Measurements from ENCODE around the gene CDH10. TPM values are rescaled to one million over a fixed set of nuclear protein-coding genes. Genes with fewer than 3 reads are reported as not detected.

CDH10 gene
- total RNA-seq, 1 donor from 2014 or later, result 11.0 TPM

DNA sequence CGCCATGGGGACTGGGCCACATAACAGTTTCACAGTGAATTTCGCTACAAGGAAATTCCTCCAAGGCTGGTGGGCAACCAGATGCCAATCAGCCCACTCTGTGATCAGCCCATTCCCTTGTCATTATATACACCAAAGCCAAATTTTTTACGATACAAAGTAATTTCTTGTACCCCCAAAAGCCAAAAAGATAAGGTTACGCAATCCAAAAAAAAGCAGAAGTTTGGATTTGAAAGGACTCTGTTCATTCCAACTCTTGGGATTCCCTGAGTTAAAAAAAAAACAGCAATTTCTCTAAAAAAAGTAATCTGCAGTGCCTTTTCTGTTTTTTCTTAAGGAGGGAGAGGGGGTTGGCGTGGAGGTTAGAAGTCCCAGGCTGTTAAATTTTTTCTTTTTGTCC is 166.8 kb downstream of the CDH10 start:
- no peak for DNase-seq (ENCODE audit: low spot score, unreplicated experiment)
- Mint-ChIP-seq H3K36me3 (ENCODE audit: insufficient read depth) (no peaks in the 10 kb centered on the region), H3K4me3 (ENCODE audit: low read depth) (no peak overlapping the region), H3K4me1 (ENCODE audit: low read depth) (no peaks in the 10 kb centered on the region), H3K9me3 (ENCODE audit: low read depth) (peaks cover 7% of the 10 kb centered on the region), H3K27me3 (no peaks in the 10 kb centered on the region), H3K27ac (no peak overlapping the region)
- TF ChIP-seq, protein P1, sequence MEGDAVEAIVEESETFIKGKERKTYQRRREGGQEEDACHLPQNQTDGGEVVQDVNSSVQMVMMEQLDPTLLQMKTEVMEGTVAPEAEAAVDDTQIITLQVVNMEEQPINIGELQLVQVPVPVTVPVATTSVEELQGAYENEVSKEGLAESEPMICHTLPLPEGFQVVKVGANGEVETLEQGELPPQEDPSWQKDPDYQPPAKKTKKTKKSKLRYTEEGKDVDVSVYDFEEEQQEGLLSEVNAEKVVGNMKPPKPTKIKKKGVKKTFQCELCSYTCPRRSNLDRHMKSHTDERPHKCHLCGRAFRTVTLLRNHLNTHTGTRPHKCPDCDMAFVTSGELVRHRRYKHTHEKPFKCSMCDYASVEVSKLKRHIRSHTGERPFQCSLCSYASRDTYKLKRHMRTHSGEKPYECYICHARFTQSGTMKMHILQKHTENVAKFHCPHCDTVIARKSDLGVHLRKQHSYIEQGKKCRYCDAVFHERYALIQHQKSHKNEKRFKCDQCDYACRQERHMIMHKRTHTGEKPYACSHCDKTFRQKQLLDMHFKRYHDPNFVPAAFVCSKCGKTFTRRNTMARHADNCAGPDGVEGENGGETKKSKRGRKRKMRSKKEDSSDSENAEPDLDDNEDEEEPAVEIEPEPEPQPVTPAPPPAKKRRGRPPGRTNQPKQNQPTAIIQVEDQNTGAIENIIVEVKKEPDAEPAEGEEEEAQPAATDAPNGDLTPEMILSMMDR (IDR thresholded peaks at IDR 0.05; ENCODE audit: unreplicated experiment), result no peak

DNA sequence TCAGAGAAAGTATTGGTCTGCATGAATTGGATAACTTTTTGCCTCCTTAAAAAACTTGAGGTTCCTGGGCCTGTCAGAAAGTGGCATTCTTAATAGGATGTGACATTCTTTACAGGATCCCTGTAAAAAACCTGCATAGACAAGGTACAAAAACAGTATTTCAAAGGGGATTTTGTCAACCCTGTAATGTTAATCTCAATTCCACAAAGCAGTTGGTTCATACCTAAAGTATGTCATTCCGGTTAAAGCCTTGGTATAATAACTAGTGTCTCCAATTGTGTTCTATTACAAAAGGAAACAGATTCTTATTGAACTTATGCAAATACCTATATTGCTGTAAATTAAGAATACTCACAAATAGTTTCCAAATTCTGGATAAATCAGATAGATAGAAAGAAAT is 169.7 kb downstream of the CDH10 start:
- no peaks in the 10 kb centered on the region for H3K36me3 Mint-ChIP-seq (ENCODE audit: insufficient read depth)
- no peak overlapping the region for H3K4me3 Mint-ChIP-seq (ENCODE audit: low read depth)
- H3K4me1 Mint-ChIP-seq (ENCODE audit: low read depth), result no peaks in the 10 kb centered on the region
- TF ChIP-seq, protein P1 (IDR thresholded peaks at IDR 0.05; ENCODE audit: unreplicated experiment), result no peak
- no peaks in the 10 kb centered on the region for H3K27me3 Mint-ChIP-seq
- no peak overlapping the region for H3K27ac Mint-ChIP-seq
- peaks cover 7% of the 10 kb centered on the region for H3K9me3 Mint-ChIP-seq (ENCODE audit: low read depth)
- no peak for DNase-seq (ENCODE audit: low spot score, unreplicated experiment)

DNA sequence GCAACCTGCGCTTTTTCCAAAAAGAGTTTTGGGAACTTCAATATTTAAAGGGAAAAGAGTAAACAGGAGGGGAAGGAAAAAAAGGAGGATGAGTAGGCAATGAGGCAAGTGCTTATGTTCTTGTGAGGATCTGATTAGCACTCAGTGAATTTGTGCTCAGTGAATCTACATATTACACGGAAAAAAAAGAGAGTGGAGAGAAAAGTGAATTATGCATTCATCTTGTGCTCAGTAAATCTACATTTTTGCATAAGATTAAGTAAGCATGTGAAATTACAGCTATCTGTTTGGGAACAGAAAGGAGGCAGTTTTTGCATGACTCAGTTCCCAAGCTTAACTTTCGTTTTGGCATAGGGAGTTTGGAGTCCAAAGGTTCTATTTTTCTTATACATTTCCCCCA is 170.1 kb downstream of the CDH10 start:
- no peaks in the 10 kb centered on the region for H3K4me1 Mint-ChIP-seq (ENCODE audit: low read depth)
- TF ChIP-seq, protein P1 (IDR thresholded peaks at IDR 0.05; ENCODE audit: unreplicated experiment), result no peak
- H3K27ac Mint-ChIP-seq, result no peak overlapping the region

DNA sequence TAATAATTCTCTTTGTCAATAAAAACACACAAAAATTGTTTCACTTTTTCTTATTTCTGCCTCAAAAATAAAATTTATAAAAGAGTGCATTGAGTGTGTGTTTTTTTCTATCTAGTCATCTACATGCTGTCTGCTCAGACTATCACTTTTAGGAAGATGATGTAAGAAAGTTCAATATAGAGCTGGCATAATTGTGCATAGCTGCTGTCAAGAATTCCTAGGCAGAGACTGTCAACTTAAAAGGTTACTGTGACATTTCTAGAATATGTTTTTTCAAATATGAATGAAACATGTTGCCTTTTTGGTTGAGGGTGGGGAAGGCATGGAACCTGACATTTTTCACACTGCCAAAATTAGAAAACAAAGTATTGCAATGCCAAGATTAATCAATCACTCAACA is 172.3 kb downstream of the CDH10 start:
- DNase-seq (ENCODE audit: low spot score, unreplicated experiment), result no peak
- Mint-ChIP-seq H3K4me3 (ENCODE audit: low read depth) (no peak overlapping the region), H3K27ac (no peak overlapping the region), H3K36me3 (ENCODE audit: insufficient read depth) (no peaks in the 10 kb centered on the region), H3K4me1 (ENCODE audit: low read depth) (no peaks in the 10 kb centered on the region), H3K9me3 (ENCODE audit: low read depth) (peaks cover 7% of the 10 kb centered on the region), H3K27me3 (no peaks in the 10 kb centered on the region)
- TF ChIP-seq, protein P1 (IDR thresholded peaks at IDR 0.05; ENCODE audit: unreplicated experiment), result no peak

More for the DNA sequence above, 170.1 kb downstream of the CDH10 start:
- Mint-ChIP-seq H3K4me3 (ENCODE audit: low read depth) (no peak overlapping the region), H3K36me3 (ENCODE audit: insufficient read depth) (no peaks in the 10 kb centered on the region), H3K9me3 (ENCODE audit: low read depth) (peaks cover 7% of the 10 kb centered on the region), H3K27me3 (no peaks in the 10 kb centered on the region)
- no peak for DNase-seq (ENCODE audit: low spot score, unreplicated experiment)

DNA sequence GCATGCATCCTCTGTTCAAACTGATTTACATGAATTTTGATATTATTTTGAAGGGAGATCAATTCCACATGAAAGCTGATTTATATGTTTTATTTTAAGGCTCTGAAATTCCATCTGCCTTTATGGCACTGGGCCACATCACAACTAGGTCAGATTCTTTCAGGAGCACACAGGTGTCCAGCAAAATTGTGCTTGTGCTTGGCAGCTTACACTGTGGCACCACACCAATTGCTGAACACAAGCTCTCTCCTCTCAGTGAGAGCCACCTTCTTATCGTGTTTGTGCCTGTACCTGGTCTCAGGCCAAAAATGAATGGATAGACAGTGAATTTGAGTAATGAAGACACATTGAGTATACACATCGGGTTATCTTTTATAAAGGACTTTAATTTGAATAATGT is 200.4 kb downstream of the CDH10 start:
- H3K27ac Mint-ChIP-seq, result no peak overlapping the region
- no peaks in the 10 kb centered on the region for H3K4me1 Mint-ChIP-seq (ENCODE audit: low read depth)
- H3K9me3 Mint-ChIP-seq (ENCODE audit: low read depth), result no peaks in the 10 kb centered on the region
- no peaks in the 10 kb centered on the region for H3K36me3 Mint-ChIP-seq (ENCODE audit: insufficient read depth)
- no peak for DNase-seq (ENCODE audit: low spot score, unreplicated experiment)
- TF ChIP-seq, protein P1 (IDR thresholded peaks at IDR 0.05; ENCODE audit: unreplicated experiment), result no peak
- H3K27me3 Mint-ChIP-seq, result no peaks in the 10 kb centered on the region
- no peak overlapping the region for H3K4me3 Mint-ChIP-seq (ENCODE audit: low read depth)

All from progenitor cell of endocrine pancreas (in vitro differentiated cells).